ENCODE measurements around the gene DUOX1. TPM values are rescaled to one million over a fixed set of nuclear protein-coding genes. Genes with fewer than 3 reads are reported as not detected.

The DUOX1 gene
- total RNA-seq, 1 donor from 2014 or later: 98.7 TPM

GRCh38 chr15:45174577-45174976, 44.8 kb downstream of the DUOX1 start:
- H3K9me3 ChIP-seq: no peaks in the 10 kb centered on the region
- intact Hi-C loops (cut with DNase I): no loop called here
- H3K4me1 ChIP-seq: peaks cover 17% of the 10 kb centered on the region
- no peaks in the 10 kb centered on the region for H3K27me3 ChIP-seq
- TF ChIP-seq POLR2A (IDR thresholded peaks at IDR 0.05): no peak
- TF ChIP-seq POLR2AphosphoS5 (IDR thresholded peaks at IDR 0.05; ENCODE audit: insufficient read depth in 1 of 2, low read depth in 1 of 2): no peak
- TF ChIP-seq, protein P1, sequence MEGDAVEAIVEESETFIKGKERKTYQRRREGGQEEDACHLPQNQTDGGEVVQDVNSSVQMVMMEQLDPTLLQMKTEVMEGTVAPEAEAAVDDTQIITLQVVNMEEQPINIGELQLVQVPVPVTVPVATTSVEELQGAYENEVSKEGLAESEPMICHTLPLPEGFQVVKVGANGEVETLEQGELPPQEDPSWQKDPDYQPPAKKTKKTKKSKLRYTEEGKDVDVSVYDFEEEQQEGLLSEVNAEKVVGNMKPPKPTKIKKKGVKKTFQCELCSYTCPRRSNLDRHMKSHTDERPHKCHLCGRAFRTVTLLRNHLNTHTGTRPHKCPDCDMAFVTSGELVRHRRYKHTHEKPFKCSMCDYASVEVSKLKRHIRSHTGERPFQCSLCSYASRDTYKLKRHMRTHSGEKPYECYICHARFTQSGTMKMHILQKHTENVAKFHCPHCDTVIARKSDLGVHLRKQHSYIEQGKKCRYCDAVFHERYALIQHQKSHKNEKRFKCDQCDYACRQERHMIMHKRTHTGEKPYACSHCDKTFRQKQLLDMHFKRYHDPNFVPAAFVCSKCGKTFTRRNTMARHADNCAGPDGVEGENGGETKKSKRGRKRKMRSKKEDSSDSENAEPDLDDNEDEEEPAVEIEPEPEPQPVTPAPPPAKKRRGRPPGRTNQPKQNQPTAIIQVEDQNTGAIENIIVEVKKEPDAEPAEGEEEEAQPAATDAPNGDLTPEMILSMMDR (IDR thresholded peaks at IDR 0.05): no peak
- H3K36me3 ChIP-seq: no peaks in the 10 kb centered on the region
- H3K4me3 ChIP-seq: no peak overlapping the region
- DNase-seq (ENCODE audit: extremely low spot score in 2 of 2): no peak
- H3K27ac ChIP-seq: no peak overlapping the region

- no peak for DNase-seq (ENCODE audit: extremely low spot score in 2 of 2)
- no peaks in the 10 kb centered on the region for H3K27me3 ChIP-seq
- no peak for TF ChIP-seq POLR2A (IDR thresholded peaks at IDR 0.05)
- TF ChIP-seq, protein P1 (IDR thresholded peaks at IDR 0.05): no peak
- TF ChIP-seq POLR2AphosphoS5 (IDR thresholded peaks at IDR 0.05; ENCODE audit: insufficient read depth in 1 of 2, low read depth in 1 of 2): no peak
- peaks cover 30% of the 10 kb centered on the region for H3K4me1 ChIP-seq
- intact Hi-C loops (cut with DNase I): no loop called here
- no peaks in the 10 kb centered on the region for H3K36me3 ChIP-seq
- no peak overlapping the region for H3K4me3 ChIP-seq
- H3K9me3 ChIP-seq: no peaks in the 10 kb centered on the region
- no peak overlapping the region for H3K27ac ChIP-seq
Observed at GRCh38 chr15:45177285-45177684, 47.5 kb downstream of the DUOX1 start.

DNA sequence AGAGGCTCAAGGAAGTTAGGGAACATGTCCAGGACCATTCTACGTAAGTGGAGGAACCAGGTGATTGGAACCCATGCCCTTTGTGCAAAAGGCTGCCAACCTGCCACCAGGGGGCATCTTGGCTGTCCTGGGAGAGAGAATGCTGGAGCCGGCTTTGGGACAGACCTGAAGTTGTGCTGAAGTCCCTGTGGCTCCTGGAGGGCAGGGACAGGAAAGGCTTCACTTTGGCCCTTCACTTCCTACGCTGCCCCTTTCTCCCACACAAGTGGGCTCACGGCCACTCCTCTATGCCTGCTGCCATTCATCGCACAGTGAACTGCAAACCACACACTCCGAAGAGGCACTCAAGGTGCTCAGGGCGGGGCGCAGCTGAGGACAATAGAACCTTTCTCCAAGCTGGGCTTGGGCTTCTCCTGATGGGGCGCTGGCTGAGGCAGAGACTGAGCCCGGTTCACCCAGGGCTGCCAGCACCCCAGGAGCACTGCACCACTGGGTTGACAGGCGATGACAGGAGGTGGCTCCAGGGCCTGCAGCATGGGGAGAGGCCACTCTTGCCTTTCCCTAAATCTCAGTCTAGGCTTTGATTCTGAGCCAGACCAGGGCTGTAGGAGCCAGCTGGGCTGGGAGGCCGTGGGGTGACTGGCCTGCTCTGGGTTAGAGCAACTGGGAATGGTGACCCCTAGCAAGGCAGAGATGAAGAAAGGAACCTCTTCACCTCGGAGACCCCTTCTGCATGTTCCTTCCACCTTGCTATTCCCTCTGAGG, 49.6 kb downstream of the DUOX1 start:
- H3K4me3 ChIP-seq: no peak overlapping the region
- H3K9me3 ChIP-seq: no peaks in the 10 kb centered on the region
- H3K4me1 ChIP-seq: peaks cover 47% of the 10 kb centered on the region
- H3K27me3 ChIP-seq: no peaks in the 10 kb centered on the region
- no peaks in the 10 kb centered on the region for H3K36me3 ChIP-seq
- H3K27ac ChIP-seq: no peak overlapping the region
- intact Hi-C loops (cut with DNase I): no loop called here
- no peak for DNase-seq (ENCODE audit: extremely low spot score in 2 of 2)
- TF ChIP-seq POLR2AphosphoS5 (IDR thresholded peaks at IDR 0.05; ENCODE audit: insufficient read depth in 1 of 2, low read depth in 1 of 2) (no peak), POLR2A (IDR thresholded peaks at IDR 0.05) (no peak)
- TF ChIP-seq, protein P1 (IDR thresholded peaks at IDR 0.05): peak in 1 of 3 experiments; percentile 15

DNA sequence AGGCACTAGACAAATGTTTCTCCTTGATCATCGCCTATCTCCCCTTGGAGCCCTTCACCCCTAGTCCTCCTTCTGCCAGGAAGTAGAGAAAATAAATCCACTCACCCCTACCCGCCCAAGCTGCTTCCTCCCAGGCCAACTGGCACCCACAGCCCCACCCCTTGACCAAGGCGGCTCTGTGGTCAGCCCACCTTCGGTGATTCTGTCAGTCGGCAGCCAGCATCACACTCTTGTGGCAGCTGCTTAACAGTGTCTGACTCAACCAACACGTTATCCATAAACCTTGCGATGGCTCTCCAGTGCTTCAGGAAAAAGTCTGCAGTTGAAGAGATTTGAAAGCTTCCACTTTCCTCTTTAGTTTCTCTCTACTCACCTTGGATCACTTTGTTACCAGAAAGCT, 50.4 kb downstream of the DUOX1 start:
- Histone ChIP-seq H3K4me3 (no peak overlapping the region), H3K27me3 (no peaks in the 10 kb centered on the region), H3K4me1 (peaks cover 55% of the 10 kb centered on the region), H3K36me3 (no peaks in the 10 kb centered on the region), H3K9me3 (no peaks in the 10 kb centered on the region), H3K27ac (no peak overlapping the region)
- TF ChIP-seq, protein P1 (IDR thresholded peaks at IDR 0.05): no peak
- TF ChIP-seq POLR2AphosphoS5 (IDR thresholded peaks at IDR 0.05; ENCODE audit: insufficient read depth in 1 of 2, low read depth in 1 of 2) (no peak), POLR2A (IDR thresholded peaks at IDR 0.05) (no peak)
- no peak for DNase-seq (ENCODE audit: extremely low spot score in 2 of 2)
- intact Hi-C loops (cut with DNase I): no loop called here
